ENCODE measurements around the gene SEL1L3.

The SEL1L3 gene

DNA sequence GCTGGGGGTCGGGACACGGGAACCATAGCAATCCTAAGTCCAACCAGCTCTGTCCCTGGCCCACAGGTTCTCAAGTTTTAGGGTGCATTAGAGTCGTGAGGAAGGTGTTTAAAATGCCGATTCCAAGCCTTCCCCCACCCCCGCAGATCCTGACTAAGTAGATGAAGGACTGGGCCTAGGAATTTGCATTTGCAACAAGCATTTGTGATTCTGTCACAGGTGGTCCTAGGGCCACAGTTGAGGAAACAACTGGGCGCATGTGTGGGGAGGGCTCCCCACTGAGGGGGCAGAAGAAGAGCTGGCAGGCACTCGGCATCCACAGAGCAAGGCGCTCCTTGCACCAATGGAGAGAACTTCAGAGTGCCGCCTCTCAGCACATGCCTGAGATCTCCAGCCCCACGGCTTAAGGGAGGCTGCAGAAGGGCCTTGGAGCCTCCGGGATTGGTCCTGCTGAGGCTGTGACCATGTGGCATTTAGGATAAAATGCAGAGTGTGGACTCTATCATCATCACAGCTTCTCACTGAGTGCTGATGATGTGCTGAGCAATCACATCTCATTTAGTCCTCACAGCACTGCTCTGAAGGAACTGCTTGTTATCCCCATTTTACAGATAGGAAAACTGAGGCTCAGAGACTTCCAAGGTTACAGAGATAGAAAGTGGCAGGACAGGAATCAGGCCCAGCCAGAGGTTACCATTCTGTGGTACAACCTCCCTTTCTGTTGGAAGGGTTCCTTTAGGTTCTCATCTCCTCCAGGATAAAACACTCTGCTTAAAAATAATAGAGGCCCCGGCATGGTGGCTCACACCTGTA lies 16.7 kb downstream of the SEL1L3 start:
- DNase-seq: no peak

DNA sequence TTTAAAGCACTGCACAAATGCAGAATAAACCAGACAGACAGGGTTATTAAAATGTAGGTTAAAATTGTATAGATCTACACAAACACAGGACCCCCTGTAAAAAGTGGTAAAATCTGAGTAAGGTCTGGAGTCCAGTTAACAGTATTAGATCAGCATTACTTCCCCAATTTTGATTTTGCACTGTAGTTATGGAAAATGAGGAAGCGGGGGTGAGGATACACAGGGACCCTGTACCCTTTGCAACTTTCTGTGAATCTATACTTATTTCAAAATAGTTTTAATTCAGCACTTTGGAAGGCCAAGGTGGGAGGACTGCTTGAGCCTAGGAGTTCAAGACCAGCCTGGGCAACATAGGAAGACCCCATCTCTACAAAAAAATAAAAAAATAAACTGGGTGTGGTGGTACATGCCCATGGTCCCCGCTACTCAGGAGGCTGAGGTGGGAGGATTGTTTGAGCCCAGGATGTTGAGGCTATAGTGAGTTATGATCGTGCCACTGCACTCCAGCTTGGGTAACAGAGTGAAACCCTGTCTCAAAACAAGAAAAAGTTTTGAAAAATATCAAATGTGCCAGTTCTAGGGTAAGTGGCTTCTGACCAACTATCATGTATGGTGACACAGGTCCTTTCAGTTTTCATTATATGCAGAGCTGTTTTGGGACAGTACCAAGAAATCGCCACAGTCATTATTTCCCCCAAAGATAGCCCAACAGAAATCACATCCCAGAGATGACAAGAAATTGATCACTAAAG lies 17.7 kb downstream of the SEL1L3 start:
- DNase-seq: no peak

DNA sequence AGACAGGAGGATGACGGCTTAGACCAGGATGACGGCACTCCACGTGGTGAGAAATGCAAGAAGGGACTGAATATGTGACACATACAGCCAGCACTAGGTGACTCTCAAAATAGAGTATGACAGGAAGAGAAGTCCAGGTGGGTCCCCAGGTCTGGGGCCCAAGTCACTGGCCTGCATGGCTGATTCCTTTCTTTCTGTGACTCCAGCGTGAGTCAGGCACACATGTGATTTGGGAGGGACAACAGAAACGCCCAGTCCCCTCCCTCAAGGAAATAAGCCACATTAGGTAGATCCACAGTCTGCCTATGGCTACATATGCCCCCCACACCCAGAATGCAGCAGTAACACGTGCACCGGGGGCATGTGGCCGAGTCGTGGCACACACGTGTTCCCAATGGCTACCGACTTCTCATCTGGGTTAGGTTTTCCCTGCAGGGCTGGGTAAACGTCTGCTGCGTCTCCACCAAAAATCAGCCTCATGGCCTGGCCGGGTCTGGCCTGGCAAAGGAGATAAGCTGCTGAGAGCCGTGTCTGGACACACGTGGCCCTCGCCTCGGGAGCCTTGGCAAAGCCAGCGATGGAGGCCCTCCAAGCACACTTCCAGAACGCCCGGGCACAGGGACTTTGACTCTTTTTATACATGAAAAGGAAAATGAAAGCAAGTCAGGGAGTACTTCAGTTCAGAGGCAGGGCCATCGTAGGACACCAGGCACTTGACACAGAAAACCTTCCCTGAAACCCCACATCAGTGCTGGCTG lies 19.3 kb downstream of the SEL1L3 start:
- no peak for DNase-seq

DNA sequence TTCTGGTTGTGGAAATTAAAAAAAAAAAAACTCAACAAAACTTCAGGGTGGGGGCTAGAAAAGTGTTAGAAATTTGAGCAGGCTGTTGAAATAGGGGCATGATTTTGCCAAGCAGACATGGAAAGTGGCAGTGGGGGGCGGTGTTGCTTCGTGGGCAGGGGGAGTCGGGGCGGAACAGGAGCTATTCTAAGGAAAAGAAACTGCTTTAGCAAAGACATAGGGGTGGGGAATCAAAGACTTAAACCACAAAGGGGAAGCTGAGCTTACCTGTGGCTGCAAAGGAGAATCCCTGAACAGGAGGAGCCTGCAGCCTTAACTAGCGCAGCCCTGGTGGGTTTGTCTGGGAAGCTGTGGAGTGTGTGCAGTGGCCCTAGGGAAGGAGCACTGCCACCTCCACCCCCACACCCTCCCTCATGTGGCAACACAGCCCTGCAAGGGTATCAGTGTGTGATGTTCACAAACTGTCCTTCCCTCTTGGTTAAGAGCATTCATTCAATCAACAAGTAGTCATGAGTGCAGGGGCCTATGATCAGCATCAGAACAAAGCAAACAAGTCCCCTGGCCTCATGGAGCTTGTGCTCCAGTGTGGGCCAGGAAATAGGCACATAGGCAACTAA lies 20.5 kb downstream of the SEL1L3 start:
- peak in 1 of 2 experiments; percentile 46 for DNase-seq

DNA sequence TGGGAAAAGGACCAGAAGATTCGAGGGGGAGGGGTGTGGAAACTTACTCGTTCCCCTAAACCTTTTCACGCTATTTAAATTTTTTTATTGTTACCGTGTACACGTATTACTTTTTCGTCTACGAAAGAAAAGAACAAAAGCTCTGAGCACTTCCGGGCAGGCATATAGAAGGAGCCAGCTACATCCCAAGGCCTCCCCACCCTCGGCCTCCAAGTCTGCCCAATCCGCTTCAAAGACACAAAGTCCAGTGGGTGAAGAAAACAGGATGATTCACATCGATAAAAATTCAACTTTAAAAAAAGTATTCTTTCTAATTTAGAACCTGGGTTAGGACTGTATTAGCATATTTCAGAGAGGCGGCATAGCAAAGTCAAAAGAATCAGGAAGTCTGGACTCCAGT lies 23.1 kb downstream of the SEL1L3 start:
- no peak for DNase-seq

DNA sequence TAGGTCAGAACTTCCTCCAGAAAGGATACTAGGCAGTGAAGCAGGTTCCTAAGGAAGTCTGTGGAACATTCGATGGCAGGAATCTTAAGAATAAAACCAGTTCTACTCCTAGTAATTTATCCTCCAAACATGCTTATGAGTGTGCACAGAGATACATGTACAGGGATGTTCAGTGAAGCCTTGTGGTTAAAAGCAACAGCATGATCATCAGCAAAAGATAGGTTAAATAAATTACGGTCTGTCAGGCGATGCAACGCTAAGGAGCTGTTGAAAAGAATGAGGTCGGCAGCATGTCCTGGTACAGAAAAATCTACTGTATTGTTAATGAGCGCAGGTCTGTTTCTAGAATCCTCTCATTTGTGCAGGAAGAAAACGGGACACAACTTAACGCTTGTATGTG lies 23.6 kb downstream of the SEL1L3 start:
- no peak for DNase-seq

DNA sequence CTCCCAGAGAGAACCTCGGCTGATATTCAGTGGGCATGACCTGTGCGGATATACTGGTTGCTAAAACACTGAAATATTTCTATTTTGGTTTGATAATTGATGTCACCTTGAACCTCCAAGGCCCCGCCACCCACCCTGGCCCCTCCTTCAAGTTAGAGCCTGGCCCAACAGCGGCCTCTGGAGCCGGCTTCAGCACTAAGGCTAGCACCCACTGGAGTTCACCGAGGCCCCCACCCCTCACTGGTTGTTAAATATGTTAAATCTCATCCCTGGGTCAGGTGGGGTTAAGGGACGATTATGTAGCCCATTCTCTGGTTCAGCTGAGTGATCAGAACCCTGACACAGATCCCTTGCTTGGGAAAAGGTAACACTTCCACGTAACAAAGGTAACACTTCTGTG lies 24.3 kb downstream of the SEL1L3 start:
- no peak for DNase-seq

DNA sequence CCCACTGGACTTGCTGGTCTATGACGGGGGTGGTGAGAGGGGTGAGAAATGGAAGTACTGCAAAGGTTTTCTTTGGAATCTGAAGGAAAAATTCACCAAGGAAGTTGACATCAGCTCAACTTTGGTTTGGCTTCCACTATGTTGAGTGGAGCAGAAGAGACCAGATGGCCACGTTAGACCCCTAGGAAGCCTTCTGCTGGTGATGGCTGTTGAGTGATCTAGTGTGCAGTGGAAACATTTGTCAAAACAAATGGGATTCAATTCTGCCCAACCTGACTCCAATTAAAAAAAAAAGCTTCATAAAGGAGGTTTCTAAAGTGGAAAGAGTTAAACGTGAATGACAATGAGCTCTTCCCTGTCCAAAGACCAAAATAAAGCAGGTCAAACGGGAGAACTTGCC lies 25.7 kb downstream of the SEL1L3 start:
- no peak for DNase-seq

DNA sequence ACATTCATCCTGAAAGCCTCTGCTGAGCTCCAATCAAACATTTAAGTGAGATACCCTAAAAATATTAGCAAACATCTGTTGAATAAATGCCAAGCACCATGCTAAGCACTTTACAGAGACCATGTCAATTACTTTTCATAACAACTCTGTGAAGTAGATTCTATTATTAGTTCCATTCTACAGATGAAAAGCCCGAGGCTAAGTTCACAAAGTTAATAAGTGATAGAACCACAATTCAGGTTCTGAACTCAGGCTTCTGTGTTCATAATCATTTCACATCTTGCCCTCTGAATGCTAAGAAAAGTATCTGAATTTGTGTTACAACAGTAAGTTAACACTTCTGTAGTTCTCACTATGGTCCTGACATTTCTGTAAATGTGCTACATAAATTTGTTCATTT lies 27.4 kb downstream of the SEL1L3 start:
- no peak for DNase-seq

DNA sequence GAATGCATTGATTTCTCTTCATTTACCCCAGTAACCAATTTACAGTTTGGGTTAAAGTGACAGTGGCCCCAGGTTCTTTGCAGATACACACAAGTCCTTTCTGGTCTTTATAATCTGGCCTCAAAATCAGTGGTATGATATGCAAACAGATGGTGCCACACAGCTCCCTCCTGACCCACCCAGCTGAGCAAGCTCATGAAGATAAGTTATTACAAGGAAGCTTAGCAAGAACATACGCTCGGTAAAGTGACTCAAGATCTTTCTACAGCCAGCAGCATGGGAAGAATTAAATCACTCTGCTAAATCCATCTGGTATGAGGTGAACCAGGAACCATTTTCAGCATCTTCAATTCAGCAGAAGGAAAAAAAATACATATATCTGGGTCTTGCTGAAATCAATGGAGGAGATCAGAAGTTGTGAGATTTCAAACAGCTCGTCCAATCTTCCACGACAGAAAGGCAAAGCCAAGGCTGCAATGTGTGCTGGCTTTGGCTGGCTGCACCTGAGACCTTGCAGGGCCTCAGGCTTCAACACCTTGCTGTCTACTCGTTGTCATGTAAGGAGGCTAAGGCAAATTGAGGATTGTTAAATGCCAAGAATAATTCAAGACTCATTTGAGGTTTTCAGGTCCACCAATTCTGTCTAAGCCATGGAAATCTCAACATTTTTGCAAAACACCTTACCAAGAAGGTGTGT lies 28.2 kb downstream of the SEL1L3 start:
- DNase-seq: no peak

DNA sequence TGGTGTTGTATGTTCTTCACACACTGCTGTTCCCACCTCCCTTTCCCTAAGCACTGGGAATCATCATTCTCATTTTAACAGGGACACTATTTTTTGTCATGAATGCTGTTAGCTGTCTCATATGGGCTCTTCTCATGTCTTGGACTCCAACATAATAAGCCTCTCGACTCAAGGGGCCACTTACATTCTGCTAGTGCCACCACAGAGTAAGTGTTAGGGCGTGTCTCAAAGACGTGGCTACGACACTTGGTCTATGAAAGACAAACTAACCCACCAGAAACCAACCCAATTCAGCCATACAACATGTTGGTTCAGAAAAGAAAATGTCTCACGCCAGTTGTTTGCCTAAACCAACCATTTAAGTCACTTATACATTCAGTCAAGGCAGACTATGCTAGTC lies 32.2 kb downstream of the SEL1L3 start:
- no peak for DNase-seq

DNA sequence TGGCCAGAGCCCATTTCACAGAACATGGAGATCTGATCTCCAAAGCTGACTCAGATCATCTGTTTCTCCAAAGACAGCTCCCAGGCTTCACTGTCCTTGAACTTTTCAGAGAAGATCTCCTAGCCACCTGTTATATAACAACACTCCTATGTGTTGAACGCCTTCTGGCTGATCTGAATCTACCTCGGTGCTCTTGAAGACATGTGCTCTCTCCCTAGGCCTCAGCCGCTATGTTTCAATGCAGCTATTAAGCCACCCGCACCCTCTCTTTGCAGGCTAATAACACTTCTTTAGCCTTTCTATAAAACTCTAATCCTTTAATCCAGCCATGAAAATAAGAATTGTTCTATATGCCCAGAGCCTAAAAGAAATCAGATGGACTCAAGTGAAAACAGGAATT lies 34.9 kb downstream of the SEL1L3 start:
- no peak for DNase-seq

DNA sequence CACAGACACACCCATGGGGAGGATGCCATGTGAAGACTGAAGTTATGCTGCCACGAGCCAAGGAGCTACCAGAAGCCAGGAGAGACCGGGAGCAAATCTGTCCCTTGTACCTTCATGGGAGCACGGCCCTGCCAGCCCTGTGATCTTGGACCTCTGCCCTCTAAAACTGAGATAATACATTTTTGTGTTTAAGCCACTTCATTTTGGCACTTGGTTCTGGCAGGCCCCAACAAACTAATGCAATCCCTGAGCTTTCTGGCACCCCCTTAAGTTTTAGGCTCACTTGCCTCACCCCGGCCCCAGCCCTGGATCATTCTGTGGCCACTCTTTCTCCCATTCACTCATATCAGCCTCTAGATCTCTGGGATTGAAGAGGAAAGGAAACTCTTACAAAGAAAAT lies 35.4 kb downstream of the SEL1L3 start:
- DNase-seq: no peak

DNA sequence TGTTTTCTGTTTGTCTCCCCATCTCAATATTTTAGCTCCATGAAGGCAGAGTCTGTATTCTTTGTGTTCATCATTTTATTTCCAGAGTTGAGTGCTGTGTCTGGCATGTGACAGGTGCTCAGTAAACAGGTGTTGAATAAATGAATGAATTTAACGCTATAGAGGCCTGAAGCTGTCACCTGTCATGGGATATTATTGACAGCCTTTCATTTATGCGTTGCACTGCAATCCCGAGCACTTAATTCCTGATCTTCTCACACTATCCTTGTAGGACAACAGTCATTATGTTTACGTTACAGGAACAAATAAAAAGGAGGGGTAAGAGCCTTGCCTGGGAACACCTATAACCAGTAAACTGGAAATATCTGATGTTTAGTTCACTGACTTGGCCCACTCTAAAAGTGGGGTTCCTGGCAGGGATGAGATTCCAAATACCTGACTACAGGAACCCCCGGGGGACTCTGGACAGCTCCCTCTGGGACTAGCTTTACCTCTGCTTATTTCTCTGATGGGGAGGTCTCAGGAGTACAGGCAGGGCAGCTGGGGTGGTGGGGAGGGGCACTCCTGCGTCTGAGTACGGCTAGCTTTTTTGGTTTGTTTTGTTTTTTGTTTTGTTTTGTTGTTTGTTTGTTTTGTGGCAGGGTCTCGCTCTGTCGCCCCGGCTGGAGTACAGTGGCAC lies 36.6 kb downstream of the SEL1L3 start:
- DNase-seq: no peak

DNA sequence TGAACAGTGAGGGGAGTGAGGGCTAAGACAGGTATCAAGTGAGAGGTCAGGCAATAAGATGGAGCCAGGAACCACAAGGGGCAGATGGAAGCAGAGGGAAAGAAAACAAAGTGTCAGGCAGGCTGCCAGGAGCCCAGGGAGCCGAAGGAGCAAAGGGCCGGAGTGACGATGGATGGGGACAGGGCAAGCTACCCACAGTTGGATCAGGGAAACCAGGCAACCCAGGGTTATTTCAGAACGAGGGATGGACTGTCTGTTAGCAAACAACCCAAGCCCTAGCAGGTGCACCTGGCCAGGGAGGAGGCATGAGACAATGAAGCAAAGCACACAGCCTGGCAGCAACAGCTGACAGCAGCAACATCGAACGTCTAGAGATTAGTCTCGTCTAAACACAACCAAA lies 39.2 kb downstream of the SEL1L3 start:
- no peak for DNase-seq

DNA sequence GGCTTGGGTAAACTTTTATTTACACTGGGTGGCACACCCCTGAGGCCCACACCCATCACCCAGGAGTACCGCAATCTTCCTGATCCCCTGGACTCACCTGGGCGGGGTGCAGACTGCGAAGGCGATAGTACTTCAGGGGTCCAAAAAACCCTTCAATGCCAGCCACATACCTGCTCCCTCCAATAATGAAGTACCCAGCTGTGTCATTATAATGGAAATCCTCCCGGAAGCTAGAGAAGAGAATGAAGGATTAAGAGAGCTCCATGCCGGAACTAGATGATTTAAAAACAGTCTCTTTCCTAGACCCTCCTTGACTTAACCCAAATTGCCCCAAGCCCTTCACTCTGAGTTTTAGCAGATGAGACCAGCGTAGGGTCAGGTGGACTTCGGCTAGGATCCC lies 40.9 kb downstream of the SEL1L3 start:
- DNase-seq: no peak

DNA sequence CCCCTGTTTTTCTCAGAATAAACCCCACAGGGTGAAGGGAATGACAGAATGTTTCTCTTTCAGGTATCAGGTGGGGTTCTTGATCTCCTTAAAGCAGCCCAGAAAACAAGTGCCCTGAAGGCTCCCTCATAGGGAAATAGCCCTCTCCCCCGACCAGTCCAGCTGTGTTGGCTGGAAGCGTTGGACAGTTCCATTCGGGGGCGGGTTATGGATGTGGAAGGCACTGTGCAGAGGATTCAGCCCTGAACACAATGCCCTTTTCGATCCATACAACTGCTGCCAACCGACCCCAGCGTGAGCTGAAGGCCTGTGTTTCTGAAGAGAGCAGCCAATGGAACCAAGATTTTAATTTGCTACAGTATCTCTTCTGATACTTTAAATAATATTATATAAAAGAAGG lies 41.5 kb downstream of the SEL1L3 start:
- DNase-seq: no peak

DNA sequence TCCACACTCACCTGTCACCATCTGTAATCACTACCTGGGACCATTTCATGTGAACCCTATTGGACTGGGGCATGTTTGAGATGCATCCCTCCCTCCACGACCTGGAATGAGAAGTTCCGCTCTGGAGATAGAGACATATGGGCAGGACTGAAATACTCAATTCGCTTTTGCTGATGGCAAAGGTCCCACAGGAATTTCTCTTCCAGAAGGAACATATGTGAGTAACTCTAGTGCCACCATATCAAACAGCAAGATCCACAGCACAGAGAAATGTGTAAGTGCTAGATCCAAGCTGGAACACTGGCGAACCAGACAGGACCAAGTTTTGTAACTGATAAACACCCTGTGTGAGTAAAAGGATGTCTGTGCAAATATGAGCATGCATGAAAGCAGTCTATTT lies 43.9 kb downstream of the SEL1L3 start:
- DNase-seq: no peak

DNA sequence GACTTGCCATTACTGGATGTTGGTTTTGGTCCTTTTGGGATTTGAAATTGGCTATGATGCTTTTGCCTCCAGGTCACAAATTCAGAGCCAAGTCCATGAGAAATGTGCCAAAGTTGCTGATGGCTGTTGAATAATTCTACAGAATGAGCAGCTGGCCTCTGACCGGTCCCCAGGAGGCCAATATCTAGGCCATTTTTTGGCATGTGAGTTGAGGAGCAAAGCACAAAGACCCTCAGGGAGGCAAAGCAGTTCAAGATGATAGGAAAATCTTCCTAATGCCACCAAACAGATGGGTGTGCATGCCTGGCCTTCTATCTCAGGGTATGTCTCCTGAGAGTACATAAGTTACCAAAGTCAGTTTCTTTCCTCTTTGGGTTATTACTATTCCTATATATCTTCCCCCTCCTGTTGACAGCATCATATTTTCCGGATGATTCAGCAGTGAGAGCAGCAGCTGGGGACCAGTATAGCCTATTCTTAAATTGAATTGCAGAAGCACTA lies 44.4 kb downstream of the SEL1L3 start:
- DNase-seq: no peak

DNA sequence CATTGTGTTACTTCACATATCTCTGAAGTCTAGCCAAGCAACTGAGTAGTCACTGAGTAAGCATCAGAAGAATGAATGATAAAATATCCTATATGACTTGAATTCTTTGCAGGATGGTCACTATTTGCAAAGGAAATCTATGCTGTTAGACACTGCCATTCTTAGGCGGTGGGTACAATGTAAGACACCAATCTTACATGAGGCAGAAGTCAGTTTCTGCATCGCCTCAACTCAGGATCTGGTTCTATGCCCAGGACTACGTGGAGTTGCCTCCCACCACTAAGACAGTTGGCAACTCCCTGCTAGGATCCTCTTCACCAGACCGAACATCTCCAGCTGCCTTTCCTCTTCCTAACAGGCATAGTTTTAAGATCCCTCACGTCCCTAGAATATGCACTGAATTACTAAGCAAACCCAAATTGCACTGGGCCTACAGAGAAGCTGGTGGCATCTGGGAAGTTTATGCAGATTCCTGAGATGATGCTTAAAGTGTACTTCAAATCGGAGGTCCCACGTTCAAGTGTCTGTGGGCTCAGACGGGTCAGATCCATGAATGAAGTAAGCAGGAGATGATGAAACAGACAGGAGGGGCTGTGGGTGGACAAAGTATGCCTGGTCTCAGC lies 45.6 kb downstream of the SEL1L3 start:
- DNase-seq: no peak

DNA sequence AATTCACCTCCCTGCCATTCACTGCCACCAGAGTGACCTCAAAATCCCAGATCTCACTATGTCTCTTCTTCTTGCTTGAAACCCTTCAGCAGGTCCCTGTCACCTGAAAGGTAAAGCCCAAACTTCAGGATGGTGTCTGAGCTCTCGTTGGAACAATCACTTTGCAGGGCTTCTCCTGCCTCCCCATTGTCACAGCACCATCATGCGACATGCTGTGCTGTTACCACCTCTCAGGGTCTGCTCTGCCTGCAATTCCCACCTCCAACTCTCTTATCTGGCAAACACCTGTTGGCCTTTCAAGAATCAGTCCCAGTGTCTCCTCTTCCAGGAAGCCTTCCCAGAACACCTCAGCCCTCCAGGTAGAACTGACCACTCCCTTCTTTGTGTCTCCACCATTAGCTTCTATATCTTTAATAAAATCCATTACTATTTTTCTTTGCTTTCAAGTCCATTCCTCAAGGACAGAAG lies 46.2 kb downstream of the SEL1L3 start:
- DNase-seq: no peak

Data from activated T-cell treated with anti-CD3 and anti-CD28 coated beads, Interleukin-2, amount 50 U/mL, for 48 hours (primary cell).